Measurements from ENCODE around the gene GBP5. TPM values are rescaled to one million over a fixed set of nuclear protein-coding genes. Genes with fewer than 3 reads are reported as not detected.
"Not testable (repeated sequence)": the region's sequence is repeated elsewhere in the genome, so short reads cannot be mapped to it uniquely, and the experiment has no call there.

Gene GBP5
- polyA plus RNA-seq, 1 experiment = not detected

DNA sequence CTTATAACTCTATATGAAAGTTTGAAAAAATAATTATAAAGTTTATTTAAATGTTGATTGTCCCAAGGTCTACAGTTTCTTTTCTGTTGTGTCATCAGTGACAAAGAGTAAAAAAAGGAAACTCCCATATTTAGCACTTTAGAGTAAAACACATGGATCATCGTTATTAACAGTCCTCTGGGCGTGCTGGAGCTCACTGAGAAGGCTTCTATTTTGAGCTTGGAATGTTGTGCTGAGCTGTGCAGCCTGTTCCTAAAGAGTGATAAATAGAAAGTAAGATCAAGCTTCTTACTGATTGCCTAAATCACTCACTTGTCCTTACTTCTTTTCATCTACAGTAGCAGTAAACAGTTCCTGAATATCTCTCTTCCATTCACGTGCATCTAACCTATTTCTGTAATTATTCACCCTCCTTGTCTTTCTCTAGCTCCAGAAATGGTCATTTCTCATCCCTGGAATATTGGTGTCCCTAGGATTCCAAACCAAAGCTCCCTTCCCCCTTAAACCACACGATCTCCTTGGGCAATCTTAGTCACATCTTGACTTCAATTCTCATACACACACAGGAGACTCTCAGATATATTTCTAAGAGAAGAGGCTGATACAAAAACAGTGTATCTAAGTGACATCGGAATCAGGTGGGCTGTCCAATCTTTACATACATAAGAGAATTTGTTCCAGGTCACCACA, 11.9 kb downstream of the GBP5 start:
- ChIA-PET POLR2A (no interaction called here), CTCF (interaction anchor here (0.8 kb wide), 1 partner anchor 74 kb away, joined by 3 read pairs; no protein-coding TSS in a partner anchor)
- Histone ChIP-seq H3K4me3 (ENCODE audit: low read depth, low read length) (no peak overlapping the region), H3K36me3 (ENCODE audit: control insufficient read depth, insufficient read depth, low read length) (no peaks in the 10 kb centered on the region), H3K27me3 (ENCODE audit: control insufficient read depth, insufficient read depth, low read length) (no peaks in the 10 kb centered on the region)
- peak; percentile 16 for DNase-seq (ENCODE audit: low read depth)
- no peak for TF ChIP-seq CTCF (IDR thresholded peaks at IDR 0.05; ENCODE audit: insufficient read depth, low read depth, low read length)

DNA sequence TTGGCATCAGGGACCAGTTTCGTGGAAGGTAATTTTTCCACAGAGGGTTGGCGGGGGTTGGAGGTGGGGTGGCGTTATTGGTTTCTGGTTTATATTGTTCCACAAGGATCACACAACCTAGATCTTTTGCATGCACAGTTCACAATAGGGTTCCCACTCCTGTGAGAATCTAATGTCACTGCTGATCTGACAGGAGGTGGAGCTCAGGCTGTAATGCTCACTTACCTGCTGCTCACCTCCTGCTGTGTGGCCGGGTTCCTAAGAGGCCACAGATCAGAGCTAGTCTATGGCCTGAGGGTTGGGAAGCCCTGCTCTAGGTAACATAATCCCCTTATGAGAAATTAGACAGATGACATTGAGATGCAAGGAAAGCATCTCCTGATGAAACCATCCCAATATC, 12.6 kb downstream of the GBP5 start:
- no peak for TF ChIP-seq CTCF (IDR thresholded peaks at IDR 0.05; ENCODE audit: insufficient read depth, low read depth, low read length)
- POLR2A ChIA-PET = no interaction called here
- CTCF ChIA-PET = no interaction called here
- no peak overlapping the region for H3K4me3 ChIP-seq (ENCODE audit: low read depth, low read length)
- H3K27me3 ChIP-seq (ENCODE audit: control insufficient read depth, insufficient read depth, low read length) = no peaks in the 10 kb centered on the region
- H3K36me3 ChIP-seq (ENCODE audit: control insufficient read depth, insufficient read depth, low read length) = no peaks in the 10 kb centered on the region
- no peak for DNase-seq (ENCODE audit: low read depth)

GRCh38 chr1:89259283-89259971, 13.2 kb downstream of the GBP5 start:
- CTCF ChIA-PET = no interaction called here
- no peaks in the 10 kb centered on the region for H3K36me3 ChIP-seq (ENCODE audit: control insufficient read depth, insufficient read depth, low read length)
- POLR2A ChIA-PET = no interaction called here

GRCh38 chr1:89257041-89257440, 15.6 kb downstream of the GBP5 start:
- DNase-seq (ENCODE audit: low read depth) = no peak
- ChIA-PET POLR2A (no interaction called here), CTCF (no interaction called here)
- H3K27me3 ChIP-seq (ENCODE audit: control insufficient read depth, insufficient read depth, low read length) = no peaks in the 10 kb centered on the region
- no peaks in the 10 kb centered on the region for H3K36me3 ChIP-seq (ENCODE audit: control insufficient read depth, insufficient read depth, low read length)
- TF ChIP-seq CTCF (IDR thresholded peaks at IDR 0.05; ENCODE audit: insufficient read depth, low read depth, low read length) = no peak
- no peak overlapping the region for H3K4me3 ChIP-seq (ENCODE audit: low read depth, low read length)

More at GRCh38 chr1:89259283-89259971, 13.2 kb downstream of the GBP5 start:
- Histone ChIP-seq H3K27me3 (ENCODE audit: control insufficient read depth, insufficient read depth, low read length) (no peaks in the 10 kb centered on the region), H3K4me3 (ENCODE audit: low read depth, low read length) (no peak overlapping the region)
- TF ChIP-seq CTCF (IDR thresholded peaks at IDR 0.05; ENCODE audit: insufficient read depth, low read depth, low read length) = no peak
- no peak for DNase-seq (ENCODE audit: low read depth)

DNA sequence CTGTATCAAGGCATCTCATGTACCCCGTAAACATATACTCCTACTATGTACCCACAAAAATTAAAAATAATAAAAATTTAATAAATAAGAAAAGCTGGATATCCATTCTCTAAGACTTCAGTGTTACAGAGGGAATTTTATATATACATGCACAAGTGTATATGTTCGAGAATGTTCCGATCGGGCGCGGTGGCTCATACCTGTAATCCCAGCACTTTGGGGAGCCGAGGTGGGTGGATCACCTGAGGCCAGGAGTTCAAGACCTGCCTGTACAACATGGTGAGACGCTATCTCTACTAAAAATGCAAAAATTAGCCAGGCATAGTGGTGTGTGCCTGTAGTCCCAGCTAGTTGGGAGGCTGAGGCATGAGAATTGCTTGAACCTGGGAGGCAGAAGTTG, 17.1 kb downstream of the GBP5 start:
- H3K36me3 ChIP-seq (ENCODE audit: control insufficient read depth, insufficient read depth, low read length); H3K27me3 ChIP-seq (ENCODE audit: control insufficient read depth, insufficient read depth, low read length); H3K4me3 ChIP-seq (ENCODE audit: low read depth, low read length); CTCF ChIA-PET; POLR2A ChIA-PET; DNase-seq (ENCODE audit: low read depth): not testable (repeated sequence)
